SK-N-MC (cell line): ENCODE results near the gene TIMP3.

Experiments used
- EZH2 ChIP-seq: fragments of 200-600 bp; sonication (generic); IDR thresholded peaks from one replicate; pipeline ENCODE4 v1.6.1; 2017; ENCODE audit warnings: antibody characterized with exemption
- FOXP2 ChIP-seq: optimal IDR thresholded peaks from 2 replicates; pipeline ENCODE3; 2011; ENCODE audit warnings: mild to moderate bottlenecking, moderate library complexity; ENCODE audit not compliant: insufficient read depth; ENCODE audit errors: extremely low read length, control extremely low read depth
- POLR2AphosphoS5 ChIP-seq: IDR thresholded peaks from 2 replicates; pipeline ENCODE4 v1.6.1; 2012; ENCODE audit warnings: mild to moderate bottlenecking, low read depth, low read length, borderline replicate concordance

DNA sequence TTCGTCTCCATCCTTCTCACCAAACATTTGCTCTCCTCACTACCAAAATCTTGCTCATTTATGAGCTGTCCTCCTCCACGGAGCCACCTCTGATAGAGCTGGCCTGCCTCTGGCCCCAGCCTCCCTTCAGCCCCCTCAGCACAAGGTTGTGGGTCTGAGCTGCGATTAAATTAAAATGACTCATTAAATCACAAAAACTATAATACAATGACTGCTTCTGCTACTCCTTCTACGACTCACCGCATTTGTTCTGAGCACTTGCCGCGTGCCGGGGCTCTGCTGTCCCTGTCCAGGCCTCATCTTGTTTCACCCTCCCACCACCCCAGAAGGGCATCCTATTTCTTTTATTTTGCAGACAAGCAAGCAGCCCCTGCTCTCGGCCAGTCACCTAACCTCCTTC lies 49.2 kb upstream of the TIMP3 start:
- TF ChIP-seq EZH2 (no peak), FOXP2 (no peak), POLR2AphosphoS5 (no peak)
